ENCODE measurements around the gene RTN4IP1. TPM values are rescaled to one million over a fixed set of nuclear protein-coding genes. Genes with fewer than 3 reads are reported as not detected.
A peak's percentile ranks its signal among the peaks of the same experiment; 100 is the strongest.

The RTN4IP1 gene

DNA sequence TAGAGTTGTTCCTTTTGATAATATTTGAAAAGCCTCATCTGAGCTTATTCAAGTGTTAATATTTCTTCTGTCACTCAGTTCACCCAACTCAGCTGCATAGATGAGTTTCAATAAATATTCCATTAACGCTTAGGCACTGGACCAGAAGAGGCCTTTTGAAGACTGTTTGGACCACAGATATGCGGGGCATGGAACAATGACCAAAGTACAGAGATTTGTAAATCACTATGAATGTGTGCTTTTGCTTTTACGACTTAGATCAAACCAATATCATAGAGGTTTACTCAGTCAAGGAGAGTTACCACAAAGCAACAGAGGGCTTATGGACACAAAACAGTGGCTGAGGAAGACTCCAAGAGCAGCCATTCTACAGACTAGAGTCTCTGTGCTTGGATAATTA lies 99.9 kb downstream of the RTN4IP1 start:
- H3K36me3 ChIP-seq (ENCODE audit: insufficient read depth, low read length) = no peaks in the 10 kb centered on the region
- no peak overlapping the region for H3K4me3 ChIP-seq (ENCODE audit: low read length)
- H3K4me2 ChIP-seq (ENCODE audit: low read length) = no peak overlapping the region
- H3K9ac ChIP-seq (ENCODE audit: low read depth, low read length) = no peak overlapping the region
- no peaks in the 10 kb centered on the region for H3K27me3 ChIP-seq (ENCODE audit: control insufficient read depth, insufficient read depth, low read length)
- H3K4me1 ChIP-seq (ENCODE audit: control insufficient read depth, insufficient read depth, low read length) = peaks cover 55% of the 10 kb centered on the region
- no peaks in the 10 kb centered on the region for H3K9me3 ChIP-seq (replicated peaks; ENCODE audit: low read length)

DNA sequence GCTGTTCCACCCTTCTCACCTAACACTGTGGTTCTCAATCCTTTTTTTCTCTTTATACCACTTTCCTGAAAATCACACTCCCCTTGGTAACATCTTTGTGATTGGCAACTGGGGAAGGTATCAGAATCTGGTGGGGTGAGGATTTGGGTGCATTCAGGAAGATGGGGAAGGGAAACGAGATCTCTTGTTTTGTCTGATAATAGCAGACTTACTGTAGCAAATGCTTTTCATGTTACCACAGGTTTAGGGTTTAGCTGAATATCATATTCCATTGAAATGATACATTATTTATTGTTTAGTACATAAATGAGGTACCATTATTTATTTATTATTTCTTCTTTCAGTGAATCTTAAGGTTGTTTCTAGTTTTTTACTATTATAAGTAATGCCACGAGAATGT lies 100.8 kb downstream of the RTN4IP1 start:
- H3K4me1 ChIP-seq (ENCODE audit: control insufficient read depth, insufficient read depth, low read length) = peaks cover 53% of the 10 kb centered on the region
- peak overlapping the region; percentile 73 for H3K9ac ChIP-seq (ENCODE audit: low read depth, low read length)
- H3K9me3 ChIP-seq (replicated peaks; ENCODE audit: low read length) = no peaks in the 10 kb centered on the region
- H3K27me3 ChIP-seq (ENCODE audit: control insufficient read depth, insufficient read depth, low read length) = no peaks in the 10 kb centered on the region
- H3K4me3 ChIP-seq (ENCODE audit: low read length) = peak overlapping the region; percentile 48
- no peaks in the 10 kb centered on the region for H3K36me3 ChIP-seq (ENCODE audit: insufficient read depth, low read length)
- H3K4me2 ChIP-seq (ENCODE audit: low read length) = peak overlapping the region; percentile 70

DNA sequence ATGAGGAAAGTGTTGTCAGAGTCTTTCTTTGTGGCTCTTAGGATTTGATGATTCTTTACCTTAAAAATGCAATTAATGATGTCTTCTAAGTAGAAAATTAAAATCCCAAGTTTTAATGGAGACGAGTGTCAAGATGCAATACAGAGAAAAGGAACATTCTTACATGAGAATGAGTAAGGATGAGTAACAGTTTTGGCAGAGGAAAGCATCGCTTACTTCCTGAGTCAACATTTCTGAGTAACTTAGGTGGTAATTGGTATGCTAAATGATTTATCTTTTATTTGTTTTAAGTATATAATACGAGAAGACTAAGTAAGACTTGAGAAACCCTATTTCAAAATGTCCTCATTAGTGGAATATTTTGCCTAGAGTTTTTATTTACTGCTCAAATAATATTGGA lies 101.3 kb downstream of the RTN4IP1 start:
- Histone ChIP-seq H3K9ac (ENCODE audit: low read depth, low read length) (peak overlapping the region; percentile 73), H3K4me1 (ENCODE audit: control insufficient read depth, insufficient read depth, low read length) (peaks cover 53% of the 10 kb centered on the region), H3K36me3 (ENCODE audit: insufficient read depth, low read length) (no peaks in the 10 kb centered on the region), H3K9me3 (replicated peaks; ENCODE audit: low read length) (no peaks in the 10 kb centered on the region), H3K27me3 (ENCODE audit: control insufficient read depth, insufficient read depth, low read length) (no peaks in the 10 kb centered on the region), H3K4me2 (ENCODE audit: low read length) (peak overlapping the region; percentile 70), H3K4me3 (ENCODE audit: low read length) (peak overlapping the region; percentile 48)

DNA sequence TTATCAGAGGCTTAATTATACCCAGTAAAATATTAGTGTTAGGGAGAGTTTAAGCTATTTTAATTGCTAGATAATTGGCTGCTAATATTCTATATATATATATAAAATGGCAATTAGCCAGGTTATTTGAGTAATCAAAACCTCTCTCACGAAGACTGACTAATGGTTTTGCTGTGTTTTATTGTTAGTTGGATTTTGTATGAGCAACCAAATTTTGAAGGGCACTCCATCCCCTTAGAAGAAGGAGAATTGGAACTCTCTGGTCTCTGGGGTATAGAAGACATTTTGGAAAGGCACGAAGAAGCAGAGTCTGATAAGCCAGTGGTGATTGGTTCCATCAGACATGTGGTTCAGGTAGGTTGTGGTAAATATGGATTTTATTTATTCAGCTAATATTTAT lies 102.2 kb downstream of the RTN4IP1 start:
- Histone ChIP-seq H3K36me3 (ENCODE audit: insufficient read depth, low read length) (no peaks in the 10 kb centered on the region), H3K4me3 (ENCODE audit: low read length) (no peak overlapping the region), H3K4me2 (ENCODE audit: low read length) (peak overlapping the region; percentile 64), H3K9ac (ENCODE audit: low read depth, low read length) (no peak overlapping the region), H3K4me1 (ENCODE audit: control insufficient read depth, insufficient read depth, low read length) (peaks cover 53% of the 10 kb centered on the region), H3K27me3 (ENCODE audit: control insufficient read depth, insufficient read depth, low read length) (no peaks in the 10 kb centered on the region), H3K9me3 (replicated peaks; ENCODE audit: low read length) (no peaks in the 10 kb centered on the region)

DNA sequence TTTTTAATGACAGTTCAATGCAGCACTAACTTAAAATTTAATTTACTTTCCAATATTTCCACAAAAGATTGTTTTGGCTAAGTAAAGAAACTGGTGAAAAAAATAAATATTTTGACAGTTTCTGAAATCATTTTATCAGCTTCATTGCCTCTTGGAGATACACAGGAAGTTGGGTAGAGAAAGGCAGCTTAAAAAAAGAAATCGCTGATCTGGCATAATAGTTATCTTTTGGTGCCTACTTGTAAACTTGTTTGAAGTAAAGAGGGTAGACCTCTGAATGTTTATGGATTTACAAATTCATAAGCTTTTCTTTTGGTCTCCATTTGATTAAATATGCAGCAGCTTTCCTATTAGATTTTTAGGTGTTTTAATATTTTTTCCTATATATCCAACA lies 103.4 kb downstream of the RTN4IP1 start:
- H3K9ac ChIP-seq (ENCODE audit: low read depth, low read length) = no peak overlapping the region
- H3K4me2 ChIP-seq (ENCODE audit: low read length) = no peak overlapping the region
- H3K4me1 ChIP-seq (ENCODE audit: control insufficient read depth, insufficient read depth, low read length) = peaks cover 49% of the 10 kb centered on the region
- no peaks in the 10 kb centered on the region for H3K27me3 ChIP-seq (ENCODE audit: control insufficient read depth, insufficient read depth, low read length)
- H3K9me3 ChIP-seq (replicated peaks; ENCODE audit: low read length) = no peaks in the 10 kb centered on the region
- H3K4me3 ChIP-seq (ENCODE audit: low read length) = no peak overlapping the region
- H3K36me3 ChIP-seq (ENCODE audit: insufficient read depth, low read length) = no peaks in the 10 kb centered on the region

DNA sequence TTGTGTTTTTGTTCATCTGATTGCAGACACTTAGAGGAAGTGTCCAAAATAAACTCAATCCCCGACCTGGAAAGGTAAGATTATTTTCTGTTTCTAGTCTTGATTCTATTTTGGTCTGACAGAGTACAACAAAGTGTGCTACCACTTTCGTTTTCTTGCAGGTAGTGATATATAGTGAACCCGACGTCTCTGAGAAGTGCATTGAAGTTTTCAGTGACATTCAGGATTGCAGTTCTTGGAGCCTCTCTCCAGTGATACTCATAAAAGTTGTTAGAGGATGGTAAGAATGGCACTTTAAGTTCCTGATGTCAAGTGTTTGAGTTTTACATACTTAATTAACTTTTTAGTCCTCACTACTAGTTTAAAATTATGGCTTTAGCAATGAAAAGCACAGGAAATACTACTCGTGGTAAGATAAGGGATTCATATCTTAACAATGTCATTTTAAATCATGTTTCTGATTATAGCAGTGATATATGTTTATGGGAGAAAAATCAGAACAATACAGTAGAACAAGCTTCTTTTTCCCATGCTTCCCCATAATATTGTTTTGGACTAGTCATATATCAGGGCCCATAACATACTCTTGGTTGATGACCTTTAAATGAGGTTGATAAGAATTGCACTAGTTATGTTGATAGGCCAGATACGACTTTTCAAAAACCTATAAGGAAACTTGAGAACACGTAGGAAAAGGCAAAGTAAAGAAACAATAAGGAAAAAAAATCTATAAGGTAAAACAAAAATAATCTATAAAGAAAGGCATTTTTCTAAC lies 104.0 kb downstream of the RTN4IP1 start:
- Histone ChIP-seq H3K9ac (ENCODE audit: low read depth, low read length) (no peak overlapping the region), H3K4me3 (ENCODE audit: low read length) (no peak overlapping the region), H3K4me2 (ENCODE audit: low read length) (peak overlapping the region; percentile 38)

DNA sequence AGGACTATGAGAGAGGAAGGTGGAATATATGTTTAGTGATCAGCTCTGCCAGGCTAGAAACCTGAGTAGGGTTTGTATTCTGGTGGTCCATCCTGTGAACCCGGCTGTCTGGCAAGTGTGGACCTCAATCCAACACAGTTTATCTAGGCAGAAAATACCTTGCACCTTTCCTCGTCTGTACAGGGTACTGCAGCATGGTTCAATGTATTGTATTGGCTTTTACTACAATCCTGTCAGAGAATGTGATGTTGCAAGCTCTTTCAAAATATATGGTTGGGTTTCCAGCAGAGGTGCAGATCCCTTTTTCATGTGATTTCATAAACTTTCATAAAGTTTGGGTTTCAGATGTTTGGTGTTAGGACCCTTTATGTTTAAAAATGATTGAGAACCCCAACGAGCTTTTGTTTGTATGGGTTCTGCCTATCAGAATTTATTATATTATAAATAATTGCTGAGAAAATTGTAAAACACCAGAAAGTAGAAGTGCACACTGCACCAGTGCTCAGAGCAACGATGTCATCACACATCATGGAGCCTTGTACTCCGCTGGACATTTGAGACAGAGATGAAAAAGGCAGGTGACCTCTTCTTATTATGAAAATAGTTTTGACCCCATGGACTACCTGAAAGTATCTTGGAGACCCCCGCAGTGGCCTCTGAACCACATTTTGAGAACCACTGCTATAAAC lies 106.6 kb downstream of the RTN4IP1 start:
- Histone ChIP-seq H3K9me3 (replicated peaks; ENCODE audit: low read length) (no peaks in the 10 kb centered on the region), H3K9ac (ENCODE audit: low read depth, low read length) (no peak overlapping the region), H3K4me1 (ENCODE audit: control insufficient read depth, insufficient read depth, low read length) (peaks cover 37% of the 10 kb centered on the region), H3K4me3 (ENCODE audit: low read length) (no peak overlapping the region), H3K4me2 (ENCODE audit: low read length) (no peak overlapping the region), H3K36me3 (ENCODE audit: insufficient read depth, low read length) (no peaks in the 10 kb centered on the region), H3K27me3 (ENCODE audit: control insufficient read depth, insufficient read depth, low read length) (no peaks in the 10 kb centered on the region)

More for the DNA sequence above, 104.0 kb downstream of the RTN4IP1 start:
- H3K9me3 ChIP-seq (replicated peaks; ENCODE audit: low read length) = no peaks in the 10 kb centered on the region
- peaks cover 43% of the 10 kb centered on the region for H3K4me1 ChIP-seq (ENCODE audit: control insufficient read depth, insufficient read depth, low read length)
- no peaks in the 10 kb centered on the region for H3K27me3 ChIP-seq (ENCODE audit: control insufficient read depth, insufficient read depth, low read length)
- no peaks in the 10 kb centered on the region for H3K36me3 ChIP-seq (ENCODE audit: insufficient read depth, low read length)

Small RNA genes within 50 kb of the gene (small RNA-seq; reads per million reads assigned to genes)
- not detected for gene RNU6-527P
